ENCODE results near the gene CCDC24. TPM values are rescaled to one million over a fixed set of nuclear protein-coding genes. Genes with fewer than 3 reads are reported as not detected.

Gene CCDC24
- total and polyA plus RNA-seq, 2 of the 4 experiments (the other 2 are of a cell fraction): 1.4 to 4.6 TPM

DNA sequence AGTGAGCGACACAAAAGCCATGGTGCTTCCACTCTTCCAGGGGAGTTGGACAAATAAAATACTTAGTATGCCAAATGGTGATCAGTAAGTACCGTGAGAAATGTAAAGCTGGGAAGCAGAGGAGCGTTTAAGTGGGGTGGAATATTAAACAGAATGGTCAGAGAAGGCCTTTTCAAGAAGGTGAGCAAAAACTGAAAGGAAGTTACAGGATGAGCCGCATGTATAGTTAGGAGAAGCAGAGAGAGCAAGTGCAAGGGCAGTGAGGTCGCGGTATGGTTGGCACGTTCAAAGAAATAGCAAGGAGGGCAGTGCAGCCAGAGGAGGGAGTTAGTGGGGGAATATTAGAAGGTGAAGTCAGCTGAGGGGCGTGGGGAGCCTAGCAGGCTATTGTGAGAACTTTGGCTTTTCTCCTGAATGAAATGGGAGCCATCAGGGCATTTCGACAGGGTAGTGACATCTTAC lies 17.4 kb upstream of the CCDC24 start:
- Histone ChIP-seq H3K27ac (ENCODE audit: insufficient read depth, low read length) (no peak overlapping the region; the same call in 1 of the 2 replicates), H3K23ac (ENCODE audit: low read depth, low read length) (no peak overlapping the region), H3K14ac (replicated peaks; ENCODE audit: low read depth, low read length) (no peak overlapping the region), H2BK5ac (ENCODE audit: low read depth, low read length, poor library complexity, severe bottlenecking) (peak overlapping the region; percentile 9), H2BK20ac (ENCODE audit: low read depth, low read length) (no peak overlapping the region), H4K5ac (ENCODE audit: low read depth, low read length) (peak overlapping the region; percentile 24; the same call in 1 of the 2 replicates), H3K9ac (ENCODE audit: low read depth, low read length) (peak overlapping the region; percentile 27), H3K4me2 (ENCODE audit: low read depth, low read length) (peak overlapping the region; percentile 89), H4K91ac (ENCODE audit: insufficient read depth, low read depth, low read length) (no peak overlapping the region), H3K4ac (ENCODE audit: low read depth, low read length) (0 out of 2 replicates have a peak overlapping the region, but pooled peaks have one; percentile 74), H2AFZ (replicated peaks; ENCODE audit: low read length, poor library complexity) (peak overlapping the region; percentile 99), H2AK5ac (ENCODE audit: low read depth, low read length) (no peak overlapping the region), H3K79me1 (ENCODE audit: low read depth in 1 of 2, low read length in 2 of 2) (peaks cover 38 to 57% of the 10 kb centered on the region in 2 experiments; a peak in 3 of 4 replicates), H3K27me3 (ENCODE audit: control insufficient read depth, insufficient read depth, low read length) (no peaks in the 10 kb centered on the region), H2AK9ac (replicated peaks; ENCODE audit: low read depth, low read length, poor library complexity) (peak overlapping the region; percentile 74), H3K36me3 (ENCODE audit: control insufficient read depth, insufficient read depth, low read length) (peaks cover 25% of the 10 kb centered on the region), H3K9me3 (ENCODE audit: control insufficient read depth, insufficient read depth, low read length) (no peaks in the 10 kb centered on the region), H2BK15ac (ENCODE audit: low read depth, low read length) (no peak overlapping the region), H3K9me1 (ENCODE audit: insufficient read depth, low read length) (peaks cover 30% of the 10 kb centered on the region), H3K4me1 (ENCODE audit: control insufficient read depth, insufficient read depth, low read length) (peaks cover 12% of the 10 kb centered on the region), H3K56ac (ENCODE audit: extremely low read depth, insufficient read depth, low read length) (no peak overlapping the region), H4K20me1 (ENCODE audit: insufficient read depth, low read length) (peaks cover 25% of the 10 kb centered on the region), H2BK120ac (ENCODE audit: low read depth, low read length) (no peak overlapping the region), H4K8ac (ENCODE audit: low read depth in 2 of 2, low read length in 2 of 2) (peak overlapping the region; percentile 22 to 83; a peak in 3 of 4 replicates), H3K4me3 (ENCODE audit: insufficient read depth, low read depth, low read length) (peak overlapping the region; percentile 76), H3K18ac (ENCODE audit: low read depth, low read length) (no peak overlapping the region)
- no TSS peak for BruUV-seq (replicated peaks)
- ATAC-seq (ENCODE audit: low read depth) (no peak), DNase-seq (no peak)
- dilution Hi-C loops (cut with HindIII; ENCODE audit: low sequenced_read_pairs, unreplicated experiment): no loop called here
- WGBS, 2 experiments (ENCODE audit: extremely low coverage in 2 of 2, insufficient read length in 1 of 2): 50% methylated on average over 8 of the region's 9 CpGs; no CpG with 5 or more reads in 1 of the 2 experiments
- ChIA-PET POLR2A (ENCODE audit: unreplicated experiment) (no interaction called here), CTCF (no interaction called here)
- no peak for TF ChIP-seq MAZ (IDR thresholded peaks at IDR 0.05; ENCODE audit: borderline replicate concordance, low read depth, low read length)
- TF ChIP-seq RCOR1 (IDR thresholded peaks at IDR 0.05; ENCODE audit: insufficient replicate concordance, low read length): no peak
- no peak for TF ChIP-seq CHD1 (IDR thresholded peaks at IDR 0.05; ENCODE audit: low read depth, low read length)
- TF ChIP-seq RFX5 (IDR thresholded peaks at IDR 0.05; ENCODE audit: low read depth, low read length): no peak
- TF ChIP-seq POLR2A (IDR thresholded peaks at IDR 0.05; ENCODE audit: low read depth, low read length): no peak
- no peak for TF ChIP-seq CEBPB (IDR thresholded peaks at IDR 0.05; ENCODE audit: low read depth, low read length)
- TF ChIP-seq NFE2L2 (IDR thresholded peaks at IDR 0.05; ENCODE audit: low read depth, low read length): no peak
- no peak for TF ChIP-seq MXI1 (IDR thresholded peaks at IDR 0.05; ENCODE audit: borderline replicate concordance, low read depth, low read length)
- TF ChIP-seq BHLHE40 (IDR thresholded peaks at IDR 0.05; ENCODE audit: low read depth, low read length): no peak
- TF ChIP-seq SMC3 (IDR thresholded peaks at IDR 0.05; ENCODE audit: low read depth, low read length): no peak
- TF ChIP-seq RAD21 (IDR thresholded peaks at IDR 0.05; ENCODE audit: low read length): no peak
- TF ChIP-seq, protein P1, sequence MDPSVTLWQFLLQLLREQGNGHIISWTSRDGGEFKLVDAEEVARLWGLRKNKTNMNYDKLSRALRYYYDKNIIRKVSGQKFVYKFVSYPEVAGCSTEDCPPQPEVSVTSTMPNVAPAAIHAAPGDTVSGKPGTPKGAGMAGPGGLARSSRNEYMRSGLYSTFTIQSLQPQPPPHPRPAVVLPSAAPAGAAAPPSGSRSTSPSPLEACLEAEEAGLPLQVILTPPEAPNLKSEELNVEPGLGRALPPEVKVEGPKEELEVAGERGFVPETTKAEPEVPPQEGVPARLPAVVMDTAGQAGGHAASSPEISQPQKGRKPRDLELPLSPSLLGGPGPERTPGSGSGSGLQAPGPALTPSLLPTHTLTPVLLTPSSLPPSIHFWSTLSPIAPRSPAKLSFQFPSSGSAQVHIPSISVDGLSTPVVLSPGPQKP (IDR thresholded peaks at IDR 0.05; ENCODE audit: borderline replicate concordance, low read depth, low read length): no peak
- TF ChIP-seq, protein P2, sequence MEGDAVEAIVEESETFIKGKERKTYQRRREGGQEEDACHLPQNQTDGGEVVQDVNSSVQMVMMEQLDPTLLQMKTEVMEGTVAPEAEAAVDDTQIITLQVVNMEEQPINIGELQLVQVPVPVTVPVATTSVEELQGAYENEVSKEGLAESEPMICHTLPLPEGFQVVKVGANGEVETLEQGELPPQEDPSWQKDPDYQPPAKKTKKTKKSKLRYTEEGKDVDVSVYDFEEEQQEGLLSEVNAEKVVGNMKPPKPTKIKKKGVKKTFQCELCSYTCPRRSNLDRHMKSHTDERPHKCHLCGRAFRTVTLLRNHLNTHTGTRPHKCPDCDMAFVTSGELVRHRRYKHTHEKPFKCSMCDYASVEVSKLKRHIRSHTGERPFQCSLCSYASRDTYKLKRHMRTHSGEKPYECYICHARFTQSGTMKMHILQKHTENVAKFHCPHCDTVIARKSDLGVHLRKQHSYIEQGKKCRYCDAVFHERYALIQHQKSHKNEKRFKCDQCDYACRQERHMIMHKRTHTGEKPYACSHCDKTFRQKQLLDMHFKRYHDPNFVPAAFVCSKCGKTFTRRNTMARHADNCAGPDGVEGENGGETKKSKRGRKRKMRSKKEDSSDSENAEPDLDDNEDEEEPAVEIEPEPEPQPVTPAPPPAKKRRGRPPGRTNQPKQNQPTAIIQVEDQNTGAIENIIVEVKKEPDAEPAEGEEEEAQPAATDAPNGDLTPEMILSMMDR (conservative IDR thresholded peaks at IDR 0.05; ENCODE audit: low read depth, low read length): no peak
- no peak for TF ChIP-seq MAFK (IDR thresholded peaks at IDR 0.05; ENCODE audit: low read depth, low read length)
- no peak for TF ChIP-seq FOS (IDR thresholded peaks at IDR 0.05; ENCODE audit: low read depth, low read length)
- TF ChIP-seq, protein P3, sequence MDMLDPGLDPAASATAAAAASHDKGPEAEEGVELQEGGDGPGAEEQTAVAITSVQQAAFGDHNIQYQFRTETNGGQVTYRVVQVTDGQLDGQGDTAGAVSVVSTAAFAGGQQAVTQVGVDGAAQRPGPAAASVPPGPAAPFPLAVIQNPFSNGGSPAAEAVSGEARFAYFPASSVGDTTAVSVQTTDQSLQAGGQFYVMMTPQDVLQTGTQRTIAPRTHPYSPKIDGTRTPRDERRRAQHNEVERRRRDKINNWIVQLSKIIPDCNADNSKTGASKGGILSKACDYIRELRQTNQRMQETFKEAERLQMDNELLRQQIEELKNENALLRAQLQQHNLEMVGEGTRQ (IDR thresholded peaks at IDR 0.05; ENCODE audit: low read depth, low read length): no peak
- in situ Hi-C loops (cut with MboI; ENCODE audit: low sequenced_read_pairs): loop anchor here (25.0 kb wide), 1 partner anchor 437 kb away; the partner anchor contains the start of gene PTPRF
- intact Hi-C loops (cut with micrococcal nuclease): no loop called here
